ENCODE data around the gene WWOX.

GRCh38 chr16:78375055-78375679, 275.7 kb downstream of the WWOX start:
- TF ChIP-seq CTCF (IDR thresholded peaks at IDR 0.05) (no peak), POLR2A (IDR thresholded peaks at IDR 0.05) (no peak)

Measured in thyroid gland (tissue), 4 donors.